ENCODE results near the gene NDUFS8. TPM values are rescaled to one million over a fixed set of nuclear protein-coding genes. Genes with fewer than 3 reads are reported as not detected.

Gene NDUFS8
- total and polyA plus RNA-seq, 2 of the 13 experiments (the other 11 are each of a cell fraction or from before 2014, with no cell fraction given): 96.7 to 158 TPM

DNA sequence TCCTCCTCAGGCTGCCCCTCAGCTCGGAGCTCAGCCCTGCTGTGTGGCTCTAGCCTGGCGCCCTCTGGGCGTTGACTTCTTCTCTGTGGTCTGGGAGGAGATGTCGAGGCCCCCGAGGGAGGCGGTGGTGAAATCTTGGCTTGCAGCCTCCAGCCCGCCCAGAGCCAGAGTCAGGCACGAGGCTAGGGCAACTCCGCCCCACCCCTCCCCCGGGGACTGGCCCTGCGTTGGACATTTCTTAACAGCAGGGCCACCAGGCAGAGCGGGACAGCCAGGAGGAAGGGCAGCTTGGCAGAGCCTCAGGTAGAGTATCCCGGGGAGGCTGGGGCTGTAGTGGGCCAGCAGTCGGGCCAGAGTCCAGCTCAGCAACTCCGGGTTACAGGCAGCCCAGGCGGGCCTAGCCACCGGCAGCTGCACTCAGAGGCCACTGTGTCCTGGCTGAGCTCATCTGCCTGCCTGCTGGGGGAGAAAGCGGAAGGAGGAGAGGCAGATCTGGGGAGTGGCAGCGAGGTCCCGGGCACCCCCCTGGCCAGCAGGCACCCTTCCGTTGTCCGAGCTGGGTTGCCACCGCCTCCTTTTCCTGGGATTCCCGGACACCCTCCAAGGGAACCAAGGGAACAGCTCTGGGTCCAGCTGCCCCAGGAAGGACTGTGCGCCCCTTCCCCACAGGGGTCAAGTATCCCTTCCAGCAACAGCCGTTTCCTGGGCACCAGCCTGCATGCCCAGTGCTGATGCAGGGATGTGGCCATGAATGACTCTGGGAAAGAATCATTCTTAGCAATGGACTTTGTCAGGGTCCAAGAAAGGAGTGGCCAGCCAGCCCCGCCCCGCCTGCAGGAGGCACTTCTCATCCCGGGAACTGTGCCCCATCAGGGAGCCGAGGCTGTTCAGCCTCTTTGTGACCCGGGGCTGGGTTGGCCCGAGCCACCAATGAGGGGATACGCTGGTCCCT lies 20.1 kb upstream of the NDUFS8 start, which contains the start of gene ALDH3B1 (continued):
- TF ChIP-seq, protein P1, sequence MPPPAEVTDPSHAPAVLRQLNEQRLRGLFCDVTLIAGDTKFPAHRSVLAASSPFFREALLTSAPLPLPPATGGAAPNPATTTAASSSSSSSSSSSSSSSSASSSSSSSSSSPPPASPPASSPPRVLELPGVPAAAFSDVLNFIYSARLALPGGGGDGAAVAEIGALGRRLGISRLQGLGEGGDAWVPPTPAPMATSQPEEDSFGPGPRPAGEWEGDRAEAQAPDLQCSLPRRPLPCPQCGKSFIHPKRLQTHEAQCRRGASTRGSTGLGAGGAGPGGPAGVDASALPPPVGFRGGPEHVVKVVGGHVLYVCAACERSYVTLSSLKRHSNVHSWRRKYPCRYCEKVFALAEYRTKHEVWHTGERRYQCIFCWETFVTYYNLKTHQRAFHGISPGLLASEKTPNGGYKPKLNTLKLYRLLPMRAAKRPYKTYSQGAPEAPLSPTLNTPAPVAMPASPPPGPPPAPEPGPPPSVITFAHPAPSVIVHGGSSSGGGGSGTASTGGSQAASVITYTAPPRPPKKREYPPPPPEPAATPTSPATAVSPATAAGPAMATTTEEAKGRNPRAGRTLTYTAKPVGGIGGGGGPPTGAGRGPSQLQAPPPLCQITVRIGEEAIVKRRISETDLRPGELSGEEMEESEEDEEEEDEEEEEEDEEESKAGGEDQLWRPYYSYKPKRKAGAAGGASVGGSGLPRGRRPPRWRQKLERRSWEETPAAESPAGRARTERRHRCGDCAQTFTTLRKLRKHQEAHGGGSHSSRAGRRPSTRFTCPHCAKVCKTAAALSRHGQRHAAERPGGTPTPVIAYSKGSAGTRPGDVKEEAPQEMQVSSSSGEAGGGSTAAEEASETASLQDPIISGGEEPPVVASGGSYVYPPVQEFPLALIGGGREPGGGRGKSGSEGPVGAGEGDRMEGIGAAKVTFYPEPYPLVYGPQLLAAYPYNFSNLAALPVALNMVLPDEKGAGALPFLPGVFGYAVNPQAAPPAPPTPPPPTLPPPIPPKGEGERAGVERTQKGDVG (CRISPR knock-in tag; IDR thresholded peaks at IDR 0.05; ENCODE audit: borderline replicate concordance): peak; percentile 17; the same call in 1 of the 2 replicates
- TF ChIP-seq ZNF781 (CRISPR knock-in tag; IDR thresholded peaks at IDR 0.05; ENCODE audit: borderline replicate concordance, not compliant biosample characterization) (peak; percentile 50), FOSL2 (CRISPR knock-in tag; IDR thresholded peaks at IDR 0.05) (no peak), CHD2 (IDR thresholded peaks at IDR 0.05; ENCODE audit: low read depth, low read length) (no peak), ZNF749 (CRISPR knock-in tag; IDR thresholded peaks at IDR 0.05; ENCODE audit: borderline replicate concordance) (no peak), ZMYM3 (CRISPR knock-in tag; IDR thresholded peaks at IDR 0.05) (peak; percentile 15; the same call in 1 of the 2 replicates), MAFG (CRISPR knock-in tag; IDR thresholded peaks at IDR 0.05) (no peak), FIP1L1 (IDR thresholded peaks at IDR 0.05; ENCODE audit: borderline replicate concordance, insufficient read depth, low read depth, low read length) (no peak)
- TF ChIP-seq, protein P2, sequence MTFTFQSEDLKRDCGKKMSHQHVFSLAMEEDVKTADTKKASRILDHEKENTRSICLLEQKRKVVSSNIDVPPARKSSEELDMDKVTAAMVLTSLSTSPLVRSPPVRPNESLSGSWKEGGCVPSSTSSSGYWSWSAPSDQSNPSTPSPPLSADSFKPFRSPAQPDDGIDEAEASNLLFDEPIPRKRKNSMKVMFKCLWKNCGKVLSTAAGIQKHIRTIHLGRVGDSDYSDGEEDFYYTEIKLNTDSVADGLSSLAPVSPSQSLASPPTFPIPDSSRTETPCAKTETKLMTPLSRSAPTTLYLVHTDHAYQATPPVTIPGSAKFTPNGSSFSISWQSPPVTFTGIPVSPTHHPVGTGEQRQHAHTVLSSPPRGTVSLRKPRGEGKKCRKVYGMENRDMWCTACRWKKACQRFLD (CRISPR knock-in tag; IDR thresholded peaks at IDR 0.05; ENCODE audit: borderline replicate concordance): no peak
- TF ChIP-seq, protein P3, sequence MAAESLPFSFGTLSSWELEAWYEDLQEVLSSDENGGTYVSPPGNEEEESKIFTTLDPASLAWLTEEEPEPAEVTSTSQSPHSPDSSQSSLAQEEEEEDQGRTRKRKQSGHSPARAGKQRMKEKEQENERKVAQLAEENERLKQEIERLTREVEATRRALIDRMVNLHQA (CRISPR knock-in tag; IDR thresholded peaks at IDR 0.05): no peak
- TF ChIP-seq, protein P4, sequence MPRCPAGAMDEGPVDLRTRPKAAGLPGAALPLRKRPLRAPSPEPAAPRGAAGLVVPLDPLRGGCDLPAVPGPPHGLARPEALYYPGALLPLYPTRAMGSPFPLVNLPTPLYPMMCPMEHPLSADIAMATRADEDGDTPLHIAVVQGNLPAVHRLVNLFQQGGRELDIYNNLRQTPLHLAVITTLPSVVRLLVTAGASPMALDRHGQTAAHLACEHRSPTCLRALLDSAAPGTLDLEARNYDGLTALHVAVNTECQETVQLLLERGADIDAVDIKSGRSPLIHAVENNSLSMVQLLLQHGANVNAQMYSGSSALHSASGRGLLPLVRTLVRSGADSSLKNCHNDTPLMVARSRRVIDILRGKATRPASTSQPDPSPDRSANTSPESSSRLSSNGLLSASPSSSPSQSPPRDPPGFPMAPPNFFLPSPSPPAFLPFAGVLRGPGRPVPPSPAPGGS (CRISPR knock-in tag; IDR thresholded peaks at IDR 0.05): peak; percentile 64; the same call in 1 of the 2 replicates
- TF ChIP-seq, protein P5, sequence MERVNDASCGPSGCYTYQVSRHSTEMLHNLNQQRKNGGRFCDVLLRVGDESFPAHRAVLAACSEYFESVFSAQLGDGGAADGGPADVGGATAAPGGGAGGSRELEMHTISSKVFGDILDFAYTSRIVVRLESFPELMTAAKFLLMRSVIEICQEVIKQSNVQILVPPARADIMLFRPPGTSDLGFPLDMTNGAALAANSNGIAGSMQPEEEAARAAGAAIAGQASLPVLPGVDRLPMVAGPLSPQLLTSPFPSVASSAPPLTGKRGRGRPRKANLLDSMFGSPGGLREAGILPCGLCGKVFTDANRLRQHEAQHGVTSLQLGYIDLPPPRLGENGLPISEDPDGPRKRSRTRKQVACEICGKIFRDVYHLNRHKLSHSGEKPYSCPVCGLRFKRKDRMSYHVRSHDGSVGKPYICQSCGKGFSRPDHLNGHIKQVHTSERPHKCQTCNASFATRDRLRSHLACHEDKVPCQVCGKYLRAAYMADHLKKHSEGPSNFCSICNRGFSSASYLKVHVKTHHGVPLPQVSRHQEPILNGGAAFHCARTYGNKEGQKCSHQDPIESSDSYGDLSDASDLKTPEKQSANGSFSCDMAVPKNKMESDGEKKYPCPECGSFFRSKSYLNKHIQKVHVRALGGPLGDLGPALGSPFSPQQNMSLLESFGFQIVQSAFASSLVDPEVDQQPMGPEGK (CRISPR knock-in tag; IDR thresholded peaks at IDR 0.05): peak; percentile 69
